ENCODE measurements around the gene PEF1.

- TF ChIP-seq EZH2 (IDR thresholded peaks at IDR 0.05; ENCODE audit: low read length, unreplicated experiment), result no peak
- no peak for TF ChIP-seq CTCF (conservative IDR thresholded peaks at IDR 0.05; ENCODE audit: low read depth, low read length)
These were observed 30.5 kb upstream of the PEF1 start for GRCh38 chr1:31675161-31675560.
